CD4-positive, alpha-beta T cell treated with Interleukin-4 for 4 hours (primary cell): ENCODE measurements around the gene MYH4.

Experiments used
- DNase-seq: peaks from one replicate; pipeline ENCODE4 v3.0.0-alpha.2; 2020

The MYH4 gene

GRCh38 chr17:10421211-10421610, 48.1 kb downstream of the MYH4 start:
- DNase-seq, result no peak

- DNase-seq, result no peak
Observed at GRCh38 chr17:10420811-10421210, 48.5 kb downstream of the MYH4 start.

- DNase-seq, result no peak
Observed at GRCh38 chr17:10417431-10417830, 51.9 kb downstream of the MYH4 start.

- no peak for DNase-seq
Observed at GRCh38 chr17:10415161-10415560, 54.2 kb downstream of the MYH4 start.

- DNase-seq, result no peak
Observed at GRCh38 chr17:10403589-10403988, 65.8 kb downstream of the MYH4 start.

- no peak for DNase-seq
Observed at GRCh38 chr17:10398352-10398751, 71.0 kb downstream of the MYH4 start.

GRCh38 chr17:10396524-10397163, 72.7 kb downstream of the MYH4 start:
- no peak for DNase-seq

- DNase-seq, result no peak
Observed at GRCh38 chr17:10394201-10394887, 75.0 kb downstream of the MYH4 start.
